Testis (tissue), 2 donors: ENCODE measurements around the gene PAXIP1.

ENCODE experiments used
- POLR2A ChIP-seq: fragments of 450-650 bp; IDR thresholded peaks from one replicate; pipeline ENCODE4 v1.6.1; 2017; ENCODE audit warnings: antibody characterized with exemption, mild to moderate bottlenecking, moderate library complexity
- TF ChIP-seq, protein P1 (sequence below), 3 experiments: fragments of 450-650 bp in 2 of 3; fragments of 200-600 bp in 1 of 3; sonication (generic) in 1 of 3; IDR thresholded peaks; one replicate each; pipeline ENCODE4 v1.5.1; 2016 to 2019; ENCODE audit warnings: antibody characterized with exemption in 3 of 3, mild to moderate bottlenecking in 2 of 3, moderate library complexity in 1 of 3

DNA sequence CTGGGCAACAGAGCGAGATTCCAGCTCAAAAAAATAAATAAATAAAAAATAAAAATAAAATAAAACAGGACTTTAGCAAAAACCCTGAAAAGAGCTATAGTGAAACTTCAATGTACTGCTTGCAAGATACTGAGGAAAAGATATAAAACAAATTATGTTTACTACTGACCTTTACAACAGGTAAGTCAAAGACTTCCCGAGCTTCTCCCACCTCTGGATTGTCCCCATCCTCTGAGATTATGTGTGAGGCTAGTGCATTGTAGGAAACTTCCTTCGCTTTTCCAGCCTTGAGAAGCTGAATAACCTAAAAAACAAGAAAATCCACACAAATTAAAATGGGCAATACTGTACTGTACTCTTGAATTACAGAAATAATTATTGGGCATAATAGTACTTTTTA, 4.4 kb downstream of the PAXIP1 start:
- TF ChIP-seq, protein P1, sequence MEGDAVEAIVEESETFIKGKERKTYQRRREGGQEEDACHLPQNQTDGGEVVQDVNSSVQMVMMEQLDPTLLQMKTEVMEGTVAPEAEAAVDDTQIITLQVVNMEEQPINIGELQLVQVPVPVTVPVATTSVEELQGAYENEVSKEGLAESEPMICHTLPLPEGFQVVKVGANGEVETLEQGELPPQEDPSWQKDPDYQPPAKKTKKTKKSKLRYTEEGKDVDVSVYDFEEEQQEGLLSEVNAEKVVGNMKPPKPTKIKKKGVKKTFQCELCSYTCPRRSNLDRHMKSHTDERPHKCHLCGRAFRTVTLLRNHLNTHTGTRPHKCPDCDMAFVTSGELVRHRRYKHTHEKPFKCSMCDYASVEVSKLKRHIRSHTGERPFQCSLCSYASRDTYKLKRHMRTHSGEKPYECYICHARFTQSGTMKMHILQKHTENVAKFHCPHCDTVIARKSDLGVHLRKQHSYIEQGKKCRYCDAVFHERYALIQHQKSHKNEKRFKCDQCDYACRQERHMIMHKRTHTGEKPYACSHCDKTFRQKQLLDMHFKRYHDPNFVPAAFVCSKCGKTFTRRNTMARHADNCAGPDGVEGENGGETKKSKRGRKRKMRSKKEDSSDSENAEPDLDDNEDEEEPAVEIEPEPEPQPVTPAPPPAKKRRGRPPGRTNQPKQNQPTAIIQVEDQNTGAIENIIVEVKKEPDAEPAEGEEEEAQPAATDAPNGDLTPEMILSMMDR (IDR thresholded peaks at IDR 0.05), result no peak
- no peak for TF ChIP-seq POLR2A
